Left kidney (tissue), 2 donors: ENCODE data around the gene ANKMY2. TPM values are rescaled to one million over a fixed set of nuclear protein-coding genes. Genes with fewer than 3 reads are reported as not detected.

Experiments used
- DNase-seq: peaks from one replicate; pipeline ENCODE4 v3.0.0-alpha.2; 2013
- polyA plus RNA-seq: library from polyadenylated mRNA; unstranded; fragments of 120-200 nt; gene quantifications from one replicate; pipeline ENCODE4 v1.2.1, GENCODE V29; 2013; ENCODE audit not compliant: insufficient read length

Gene ANKMY2
- polyA plus RNA-seq, 1 donor: 34.6 TPM

- no peak for DNase-seq
Observed at GRCh38 chr7:16583834-16584233, 61.7 kb downstream of the ANKMY2 start.

GRCh38 chr7:16581286-16581685 lies 64.3 kb downstream of the ANKMY2 start:
- no peak for DNase-seq

GRCh38 chr7:16579216-16579615 lies 66.3 kb downstream of the ANKMY2 start:
- no peak for DNase-seq

- no peak for DNase-seq
Observed at GRCh38 chr7:16571941-16572340, 73.6 kb downstream of the ANKMY2 start.

GRCh38 chr7:16564909-16565426 lies 80.6 kb downstream of the ANKMY2 start:
- DNase-seq: peak; percentile 61

- no peak for DNase-seq
Observed at GRCh38 chr7:16564023-16564380, 81.6 kb downstream of the ANKMY2 start.

- DNase-seq: no peak
Observed at GRCh38 chr7:16563281-16564022, 82.1 kb downstream of the ANKMY2 start.

- DNase-seq: no peak
Observed at GRCh38 chr7:16562456-16563220, 82.9 kb downstream of the ANKMY2 start.

- DNase-seq: no peak
Observed at GRCh38 chr7:16561943-16562342, 83.6 kb downstream of the ANKMY2 start.

- DNase-seq: no peak
Observed at GRCh38 chr7:16559497-16560179, 85.9 kb downstream of the ANKMY2 start.

GRCh38 chr7:16558761-16559302 lies 86.7 kb downstream of the ANKMY2 start:
- no peak for DNase-seq

GRCh38 chr7:16556359-16556758 lies 89.2 kb downstream of the ANKMY2 start:
- DNase-seq: no peak

GRCh38 chr7:16554518-16555236 lies 90.9 kb downstream of the ANKMY2 start:
- DNase-seq: no peak

- DNase-seq: no peak
Observed at GRCh38 chr7:16550671-16551070, 94.9 kb downstream of the ANKMY2 start.

Other genes with a start within 250 kb of the ANKMY2 start
- 6.0 TPM for gene CRPPA, start 224.2 kb downstream of the ANKMY2 start, polyA plus RNA-seq
- gene SOSTDC1, start 180.0 kb downstream of the ANKMY2 start, polyA plus RNA-seq: 47.8 TPM
- not detected for gene LRRC72, start 118.9 kb downstream of the ANKMY2 start, polyA plus RNA-seq
- gene BZW2, start 427 bp upstream of the ANKMY2 start, polyA plus RNA-seq: 84.2 TPM
- 24.0 TPM for gene TSPAN13, start 108.0 kb upstream of the ANKMY2 start, polyA plus RNA-seq
- 60.8 TPM for gene AGR2, start 159.2 kb upstream of the ANKMY2 start, polyA plus RNA-seq
- gene AGR3, start 236.2 kb upstream of the ANKMY2 start, polyA plus RNA-seq: 1.3 TPM